Astrocyte of the cerebellum (primary cell): Measurements from ENCODE around the gene RHBDD2.
"Not testable (repeated sequence)": the region's sequence is repeated elsewhere in the genome, so short reads cannot be mapped to it uniquely, and the experiment has no call there.

Source experiments
- DNase-seq: peaks from one replicate; pipeline ENCODE4 v3.0.0-alpha.2; 2011; ENCODE audit warnings: low read depth
- H3K4me3 ChIP-seq: 2 replicates; pipeline ENCODE4 v1.5.1; 2011; ENCODE audit warnings: mild to moderate bottlenecking, low read depth, low read length, moderate library complexity
- in situ Hi-C: cut with HindIII; loops from 2 replicates; pipeline ENCODE4 v1.10.0; 2017; ENCODE audit warnings: low sequenced_read_pairs
- TF ChIP-seq, protein P1 (sequence below): IDR thresholded peaks from 2 replicates; pipeline ENCODE4 v1.5.1; 2012; ENCODE audit warnings: low read length, low read depth, moderate library complexity, mild to moderate bottlenecking; ENCODE audit errors: missing control alignments

Gene RHBDD2

DNA sequence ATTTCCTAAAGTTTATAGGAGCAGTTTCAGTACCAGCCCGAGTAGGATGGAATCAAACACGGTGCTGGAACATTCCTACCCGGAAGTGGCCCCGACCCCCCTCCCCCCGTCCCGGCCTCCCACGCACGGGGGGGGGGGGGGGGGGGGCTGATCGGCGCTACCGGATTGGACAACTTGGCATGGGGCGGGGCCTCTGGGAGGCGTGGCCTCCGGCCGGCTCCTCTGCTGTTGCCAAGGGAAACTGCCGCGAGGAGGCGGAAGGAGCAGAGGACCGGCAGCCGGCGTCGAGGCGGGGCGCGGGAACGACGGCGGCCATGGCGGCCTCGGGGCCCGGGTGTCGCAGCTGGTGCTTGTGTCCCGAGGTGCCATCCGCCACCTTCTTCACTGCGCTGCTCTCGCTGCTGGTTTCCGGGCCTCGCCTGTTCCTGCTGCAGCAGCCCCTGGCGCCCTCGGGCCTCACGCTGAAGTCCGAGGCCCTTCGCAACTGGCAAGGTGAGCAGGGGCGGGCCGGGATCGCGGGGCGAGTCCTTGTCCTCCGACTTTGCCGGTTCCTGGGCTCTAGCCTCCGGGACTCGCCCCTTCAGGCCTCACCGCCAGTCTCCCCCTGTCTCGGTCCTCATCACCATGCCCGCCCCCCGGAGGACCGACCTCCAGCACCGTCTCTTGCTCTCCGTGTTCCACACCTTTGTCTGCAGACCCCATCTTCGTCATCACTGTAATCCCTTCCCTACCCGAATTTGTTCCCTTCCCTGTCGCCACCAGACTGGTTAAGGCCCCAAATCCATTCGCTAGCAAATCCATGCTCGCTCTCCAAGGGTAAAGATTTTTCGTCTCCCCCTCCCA lies at the start of gene RHBDD2:
Gene RHBDD2 (plus strand): TSS at position 266 of the 843 bp plus-strand sequence. CDS start 49 bp downstream, at position 315.
- in situ Hi-C loops = no loop called here
- TF ChIP-seq, protein P1, sequence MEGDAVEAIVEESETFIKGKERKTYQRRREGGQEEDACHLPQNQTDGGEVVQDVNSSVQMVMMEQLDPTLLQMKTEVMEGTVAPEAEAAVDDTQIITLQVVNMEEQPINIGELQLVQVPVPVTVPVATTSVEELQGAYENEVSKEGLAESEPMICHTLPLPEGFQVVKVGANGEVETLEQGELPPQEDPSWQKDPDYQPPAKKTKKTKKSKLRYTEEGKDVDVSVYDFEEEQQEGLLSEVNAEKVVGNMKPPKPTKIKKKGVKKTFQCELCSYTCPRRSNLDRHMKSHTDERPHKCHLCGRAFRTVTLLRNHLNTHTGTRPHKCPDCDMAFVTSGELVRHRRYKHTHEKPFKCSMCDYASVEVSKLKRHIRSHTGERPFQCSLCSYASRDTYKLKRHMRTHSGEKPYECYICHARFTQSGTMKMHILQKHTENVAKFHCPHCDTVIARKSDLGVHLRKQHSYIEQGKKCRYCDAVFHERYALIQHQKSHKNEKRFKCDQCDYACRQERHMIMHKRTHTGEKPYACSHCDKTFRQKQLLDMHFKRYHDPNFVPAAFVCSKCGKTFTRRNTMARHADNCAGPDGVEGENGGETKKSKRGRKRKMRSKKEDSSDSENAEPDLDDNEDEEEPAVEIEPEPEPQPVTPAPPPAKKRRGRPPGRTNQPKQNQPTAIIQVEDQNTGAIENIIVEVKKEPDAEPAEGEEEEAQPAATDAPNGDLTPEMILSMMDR = no peak
- DNase-seq = peak; percentile 80
- peak within 1 kb of the TSS; percentile 67 for H3K4me3 ChIP-seq

DNA sequence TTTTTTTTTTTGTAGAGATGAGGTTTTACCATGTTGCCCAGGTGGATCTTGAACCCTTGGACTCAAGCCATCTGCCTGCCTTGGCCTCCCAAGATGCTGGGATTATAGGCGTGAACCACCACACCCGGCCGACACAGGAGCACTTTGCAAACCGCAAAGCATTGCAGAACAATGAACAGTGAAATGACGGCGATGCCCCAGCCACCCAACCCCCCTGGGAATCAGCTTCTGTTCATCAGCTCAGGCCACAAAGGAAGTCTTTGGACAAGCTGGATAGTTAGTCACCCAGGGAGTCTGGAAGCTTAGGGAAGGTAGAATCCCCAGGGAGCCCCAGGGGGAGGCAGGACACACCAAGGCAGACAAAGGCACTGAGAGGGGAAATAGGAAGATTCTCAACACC lies 49.2 kb upstream of the RHBDD2 start:
- H3K4me3 ChIP-seq, in situ Hi-C loops: not testable (repeated sequence)
- DNase-seq = peak; percentile 26

DNA sequence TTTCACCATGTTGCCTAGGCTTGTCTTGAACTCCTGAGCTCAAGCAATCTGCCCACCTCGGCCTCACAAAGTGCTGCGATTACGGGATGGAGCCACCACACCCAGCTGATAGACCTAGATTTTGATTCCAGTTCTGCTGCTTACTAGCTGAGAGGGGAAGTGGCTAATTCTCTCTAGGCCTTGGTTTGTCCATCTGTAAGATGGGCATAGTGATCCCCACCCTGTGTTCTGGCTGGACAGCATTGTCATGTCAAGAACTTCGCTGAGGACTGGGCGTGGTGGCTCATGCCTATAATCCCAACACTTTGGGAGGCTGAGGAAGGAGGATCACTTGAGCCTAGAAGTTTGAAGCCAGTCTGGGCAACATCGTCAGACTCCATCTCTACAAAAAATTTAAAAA lies 47.9 kb upstream of the RHBDD2 start:
- in situ Hi-C loops = no loop called here
- TF ChIP-seq, protein P1 = no peak
- no peak overlapping the region for H3K4me3 ChIP-seq
- DNase-seq = no peak

DNA sequence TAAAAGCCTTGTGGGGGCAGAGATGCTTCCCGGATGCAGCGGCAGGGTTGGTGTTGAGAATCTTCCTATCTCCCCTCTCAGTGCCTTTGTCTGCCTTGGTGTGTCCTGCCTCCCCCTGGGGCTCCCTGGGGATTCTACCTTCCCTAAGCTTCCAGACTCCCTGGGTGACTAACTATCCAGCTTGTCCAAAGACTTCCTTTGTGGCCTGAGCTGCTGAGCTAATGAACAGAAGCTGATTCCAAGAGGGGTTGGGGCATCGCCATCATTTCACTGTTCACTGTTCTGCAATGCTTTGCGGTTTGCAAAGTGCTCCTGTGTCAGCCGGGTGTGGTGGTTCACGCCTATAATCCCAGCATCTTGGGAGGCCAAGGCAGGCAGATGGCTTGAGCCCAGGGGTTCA lies 45.2 kb upstream of the RHBDD2 start:
- in situ Hi-C loops, H3K4me3 ChIP-seq: not testable (repeated sequence)

DNA sequence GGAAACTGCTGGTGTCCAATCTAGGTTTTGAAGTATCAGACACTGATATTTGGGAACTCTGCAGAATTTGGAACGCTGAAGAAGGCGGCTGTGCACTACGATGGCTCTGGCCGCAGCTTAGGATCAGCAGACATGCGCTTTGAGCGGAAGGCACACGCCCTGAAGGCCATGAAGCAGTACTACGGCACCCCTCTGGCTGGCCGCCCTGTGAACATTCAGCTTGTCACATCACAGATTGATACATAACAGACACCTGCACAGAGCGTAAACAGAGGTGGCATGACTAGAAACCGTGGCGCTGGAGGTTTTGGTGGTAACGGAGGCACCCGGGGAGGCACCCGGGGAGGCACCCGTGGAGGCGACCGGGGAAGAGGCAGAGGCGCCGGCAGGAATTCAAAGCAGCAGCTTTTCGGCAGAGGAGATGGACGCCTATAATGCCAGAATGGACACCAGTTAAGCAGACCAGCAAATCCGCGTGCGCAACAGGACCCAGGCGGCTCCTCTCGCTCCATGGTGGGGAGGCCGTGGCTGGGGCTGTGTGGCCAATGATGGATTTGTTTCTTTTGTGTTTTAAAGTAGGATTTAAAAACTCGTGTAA lies 43.0 kb upstream of the RHBDD2 start:
- H3K4me3 ChIP-seq = no peak overlapping the region
- TF ChIP-seq, protein P1 = no peak
- in situ Hi-C loops = no loop called here
- DNase-seq = no peak

More for the DNA sequence above, 45.2 kb upstream of the RHBDD2 start:
- DNase-seq = not testable (repeated sequence)

DNA sequence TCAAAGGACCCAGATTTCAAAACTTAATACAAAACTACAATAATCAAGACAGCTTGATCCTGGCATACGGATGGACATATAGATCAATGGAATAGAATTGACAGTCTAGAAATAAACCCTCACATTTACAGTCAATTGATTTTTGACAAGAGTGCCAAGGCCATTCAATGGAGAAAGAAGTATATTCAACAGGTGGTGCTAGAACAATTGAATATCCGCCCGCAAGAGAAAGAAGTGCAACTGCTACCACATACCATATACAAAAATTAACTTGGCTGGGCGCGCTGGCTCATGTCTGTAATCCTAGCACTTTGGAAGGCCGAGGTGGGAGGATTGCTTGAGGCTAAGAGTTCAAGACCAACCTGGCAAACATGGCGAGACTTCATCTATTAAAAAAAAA lies 42.0 kb upstream of the RHBDD2 start:
- TF ChIP-seq, protein P1 = no peak
- DNase-seq = no peak
- in situ Hi-C loops = no loop called here
- no peak overlapping the region for H3K4me3 ChIP-seq

DNA sequence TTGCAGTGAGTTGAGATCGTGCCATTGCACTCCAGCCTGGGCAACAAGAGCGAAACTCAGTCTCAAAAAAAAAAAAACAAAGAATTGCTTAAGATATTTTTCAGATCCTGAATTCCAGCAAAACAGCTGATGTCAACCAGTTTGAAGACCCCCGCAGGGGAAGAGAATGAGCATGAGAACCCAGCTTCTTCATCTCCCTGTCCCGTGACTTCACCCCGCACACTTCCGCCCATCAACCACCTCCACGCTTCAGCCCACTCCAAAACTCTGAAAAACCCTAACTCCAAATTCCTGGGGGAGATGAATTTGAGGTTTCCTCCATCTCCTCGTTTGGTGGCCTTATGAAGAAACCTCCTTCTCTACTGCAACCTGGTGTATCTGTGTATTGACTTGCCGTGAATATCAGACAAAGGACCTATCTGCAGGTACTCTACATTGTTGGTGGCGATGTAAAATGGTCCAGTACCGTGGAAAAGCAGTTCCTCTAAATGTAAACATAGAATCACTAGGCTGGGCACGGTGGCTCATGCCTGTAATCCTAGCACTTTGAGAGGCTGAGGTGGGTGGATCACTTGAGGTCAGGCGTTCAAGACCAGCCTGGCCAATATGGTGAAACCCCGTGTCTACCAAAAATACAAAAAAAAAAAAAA lies 40.4 kb upstream of the RHBDD2 start:
- in situ Hi-C loops, DNase-seq, H3K4me3 ChIP-seq: not testable (repeated sequence)

DNA sequence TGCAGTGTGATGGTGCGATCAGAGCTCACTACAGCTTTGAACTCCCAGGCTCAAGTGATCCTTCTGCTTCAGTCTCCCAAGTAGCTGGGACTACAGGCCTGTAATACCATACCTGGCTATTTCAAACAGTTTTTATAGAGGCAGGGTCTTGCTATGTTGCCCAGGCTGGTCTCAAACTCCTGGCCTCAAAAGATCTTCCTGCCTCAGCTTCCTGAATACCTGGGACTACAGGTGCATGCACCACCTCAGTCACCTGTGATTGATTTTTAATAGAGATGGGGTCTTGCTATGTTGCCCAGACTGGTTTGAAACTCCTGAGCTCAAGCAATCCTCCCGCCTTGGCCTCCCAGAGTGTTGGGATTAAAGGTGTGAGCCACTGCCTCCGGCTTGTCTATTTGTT lies 38.8 kb upstream of the RHBDD2 start:
- TF ChIP-seq, protein P1 = no peak
- no peak for DNase-seq
- in situ Hi-C loops = no loop called here
- H3K4me3 ChIP-seq = no peak overlapping the region
